SK-N-SH treated with all-trans-retinoic acid at 6 μM for 48 hours (cell line): ENCODE measurements around the gene RNU2-63P.
"Not testable (repeated sequence)": the region's sequence is repeated elsewhere in the genome, so short reads cannot be mapped to it uniquely, and the experiment has no call there.

Experiments
- ATAC-seq: fragments of 200-7000 bp; cut with Tn5 transposase; 3 replicates; pipeline ENCODE4 v1.9.1; 2020; ENCODE audit warnings: mild to moderate bottlenecking, moderate library complexity
- ARNTL ChIP-seq: fragments of 450-650 bp; formaldehyde crosslinking; IDR thresholded peaks from 2 replicates; pipeline ENCODE4 v1.5.0; 2020; ENCODE audit warnings: low read depth, mild to moderate bottlenecking, moderate library complexity, borderline replicate concordance
- CSDC2 ChIP-seq: fragments of 250-450 bp; sonication (Bioruptor Pico); IDR thresholded peaks from 2 replicates; pipeline ENCODE4 v1.5.0; 2020; ENCODE audit warnings: mild to moderate bottlenecking, moderate library complexity
- ESRRG ChIP-seq: fragments of 250-450 bp; sonication (Bioruptor Pico); IDR thresholded peaks from 2 replicates; pipeline ENCODE4 v1.6.1; 2021; ENCODE audit warnings: mild to moderate bottlenecking
- OSR1 ChIP-seq: fragments of 250-450 bp; sonication (Bioruptor Pico); IDR thresholded peaks from 2 replicates; pipeline ENCODE4 v1.8.0; 2022; ENCODE audit warnings: moderate library complexity, mild to moderate bottlenecking, inconsistent platforms
- PPARA ChIP-seq: fragments of 250-450 bp; sonication (Bioruptor Pico); IDR thresholded peaks from 2 replicates; pipeline ENCODE4 v1.5.0; 2020; ENCODE audit warnings: mild to moderate bottlenecking, borderline replicate concordance
- SNAI2 ChIP-seq: fragments of 250-450 bp; sonication (Bioruptor Pico); IDR thresholded peaks from 2 replicates; pipeline ENCODE4 v1.5.0; 2020; ENCODE audit warnings: mild to moderate bottlenecking, moderate library complexity
- TCF4 ChIP-seq: fragments of 250-450 bp; sonication (Bioruptor Pico); IDR thresholded peaks from 2 replicates; pipeline ENCODE4 v1.8.0; 2021; ENCODE audit warnings: mild to moderate bottlenecking, moderate library complexity, borderline replicate concordance
- ZFP3 ChIP-seq: fragments of 250-450 bp; sonication (Bioruptor Pico); IDR thresholded peaks from 2 replicates; pipeline ENCODE4 v1.5.0; 2020; ENCODE audit warnings: mild to moderate bottlenecking, moderate library complexity
- ZNF565 ChIP-seq: fragments of 450-650 bp; formaldehyde crosslinking; conservative IDR thresholded peaks from 2 replicates; pipeline ENCODE4 v1.5.0; 2020; ENCODE audit warnings: low read depth, mild to moderate bottlenecking, moderate library complexity
- ZNF70 ChIP-seq: fragments of 450-650 bp; formaldehyde crosslinking; IDR thresholded peaks from 2 replicates; pipeline ENCODE4 v1.5.0; 2020; ENCODE audit warnings: mild to moderate bottlenecking, moderate library complexity
- TF ChIP-seq, protein P1 (sequence below): fragments of 250-450 bp; sonication (Bioruptor Pico); IDR thresholded peaks from 2 replicates; pipeline ENCODE4 v1.5.1; 2020; ENCODE audit warnings: low read depth, mild to moderate bottlenecking, moderate library complexity
- TF ChIP-seq, protein P2 (sequence below): fragments of 250-450 bp; sonication (Bioruptor Pico); IDR thresholded peaks from 2 replicates; pipeline ENCODE4 v1.5.1; 2021; ENCODE audit warnings: mild to moderate bottlenecking, moderate library complexity
- TF ChIP-seq, protein P3 (sequence below): fragments of 250-450 bp; sonication (Bioruptor Pico); IDR thresholded peaks from 2 replicates; pipeline ENCODE4 v1.5.0; 2020; ENCODE audit warnings: mild to moderate bottlenecking, moderate library complexity
- TF ChIP-seq, protein P4 (sequence below): fragments of 250-450 bp; sonication (Bioruptor Pico); IDR thresholded peaks from 2 replicates; pipeline ENCODE4 v1.8.0; 2020; ENCODE audit warnings: mild to moderate bottlenecking, moderate library complexity, borderline replicate concordance
- TF ChIP-seq, protein P5 (sequence below): fragments of 250-450 bp; sonication (Bioruptor Pico); IDR thresholded peaks from 2 replicates; pipeline ENCODE4 v1.8.0; 2021; ENCODE audit warnings: low read depth, mild to moderate bottlenecking, moderate library complexity, borderline replicate concordance

RNU2-63P gene

DNA sequence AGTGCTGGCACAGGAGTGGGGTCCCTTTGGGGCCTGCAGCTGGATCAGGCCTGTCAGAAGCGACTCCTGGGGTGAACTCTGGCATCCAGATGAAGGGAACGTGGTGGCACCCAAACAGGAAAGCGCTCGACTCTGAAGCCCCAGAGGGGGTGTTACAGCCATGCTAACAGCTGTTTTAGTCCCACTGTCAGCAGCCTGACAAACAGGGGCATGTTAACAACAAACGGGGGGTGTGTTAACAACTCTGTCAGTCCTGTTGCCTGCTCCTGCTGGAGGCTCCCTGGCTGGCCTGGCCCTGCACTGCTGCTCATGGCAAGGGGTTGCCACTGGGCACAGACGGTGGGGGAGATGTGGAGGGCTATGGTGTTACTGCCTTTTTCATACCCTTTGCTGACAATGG lies 2.6 kb upstream of the RNU2-63P start:
- ATAC-seq: no peak
- TF ChIP-seq ZFP3 (CRISPR knock-in tag) (no peak), CSDC2 (CRISPR knock-in tag) (no peak), OSR1 (CRISPR knock-in tag) (no peak), PPARA (CRISPR knock-in tag) (no peak), ARNTL (CRISPR knock-in tag) (no peak), SNAI2 (CRISPR knock-in tag) (no peak), ZNF565 (no peak), ESRRG (CRISPR knock-in tag) (no peak)
- TF ChIP-seq, protein P1, sequence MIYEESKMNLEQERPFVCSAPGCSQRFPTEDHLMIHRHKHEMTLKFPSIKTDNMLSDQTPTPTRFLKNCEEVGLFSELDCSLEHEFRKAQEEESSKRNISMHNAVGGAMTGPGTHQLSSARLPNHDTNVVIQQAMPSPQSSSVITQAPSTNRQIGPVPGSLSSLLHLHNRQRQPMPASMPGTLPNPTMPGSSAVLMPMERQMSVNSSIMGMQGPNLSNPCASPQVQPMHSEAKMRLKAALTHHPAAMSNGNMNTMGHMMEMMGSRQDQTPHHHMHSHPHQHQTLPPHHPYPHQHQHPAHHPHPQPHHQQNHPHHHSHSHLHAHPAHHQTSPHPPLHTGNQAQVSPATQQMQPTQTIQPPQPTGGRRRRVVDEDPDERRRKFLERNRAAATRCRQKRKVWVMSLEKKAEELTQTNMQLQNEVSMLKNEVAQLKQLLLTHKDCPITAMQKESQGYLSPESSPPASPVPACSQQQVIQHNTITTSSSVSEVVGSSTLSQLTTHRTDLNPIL (CRISPR knock-in tag): no peak
- TF ChIP-seq, all 23 proteins: peak for 0

DNA sequence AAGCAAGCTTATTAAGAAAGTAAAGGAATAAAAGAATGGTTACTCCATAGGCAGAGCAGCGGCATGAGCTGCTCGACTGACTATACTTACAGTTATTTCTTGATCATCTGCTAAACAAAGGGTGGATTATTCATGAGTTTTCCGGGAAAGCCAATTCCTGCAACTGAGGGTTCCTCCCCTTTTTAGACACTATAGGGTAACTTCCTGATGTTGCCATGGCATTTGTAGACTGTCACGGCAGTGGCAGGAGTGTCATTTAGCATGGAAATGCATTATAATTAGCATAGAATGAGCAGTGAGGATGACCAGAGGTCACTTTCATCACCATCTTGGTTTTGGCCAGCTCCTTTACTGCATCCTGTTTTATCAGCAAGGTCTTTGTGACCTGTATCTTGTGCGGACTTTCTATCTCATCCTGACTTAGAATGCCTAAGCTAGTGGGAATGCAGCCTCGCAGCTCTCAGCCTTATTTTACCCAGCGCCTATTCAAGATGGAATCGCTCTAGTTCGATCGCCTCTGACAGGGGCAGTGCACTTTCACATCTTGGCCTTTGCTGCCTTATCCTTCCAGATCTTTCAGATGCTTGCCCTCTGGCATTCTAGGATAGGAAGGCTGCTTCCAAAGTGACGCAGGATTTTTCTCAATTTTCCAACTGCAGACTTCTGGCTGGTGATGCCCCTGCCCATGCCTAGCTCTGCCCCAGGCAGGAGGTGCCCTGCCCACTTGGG lies 1.9 kb upstream of the RNU2-63P start:
- not testable (repeated sequence) for ATAC-seq

DNA sequence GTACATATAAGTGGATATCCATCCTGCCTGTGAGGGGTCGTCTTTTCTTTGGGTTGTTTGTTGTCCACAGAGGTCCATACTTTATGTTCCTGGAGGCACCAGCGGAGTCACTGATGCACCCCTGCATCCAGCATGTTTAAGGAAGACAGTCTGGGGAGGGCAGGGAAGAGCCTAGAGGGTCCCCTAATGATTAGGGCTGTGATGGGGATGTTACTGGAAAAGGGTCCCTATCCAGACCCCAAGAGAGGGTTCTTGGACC lies 1.4 kb upstream of the RNU2-63P start:
- ATAC-seq: not testable (repeated sequence)

DNA sequence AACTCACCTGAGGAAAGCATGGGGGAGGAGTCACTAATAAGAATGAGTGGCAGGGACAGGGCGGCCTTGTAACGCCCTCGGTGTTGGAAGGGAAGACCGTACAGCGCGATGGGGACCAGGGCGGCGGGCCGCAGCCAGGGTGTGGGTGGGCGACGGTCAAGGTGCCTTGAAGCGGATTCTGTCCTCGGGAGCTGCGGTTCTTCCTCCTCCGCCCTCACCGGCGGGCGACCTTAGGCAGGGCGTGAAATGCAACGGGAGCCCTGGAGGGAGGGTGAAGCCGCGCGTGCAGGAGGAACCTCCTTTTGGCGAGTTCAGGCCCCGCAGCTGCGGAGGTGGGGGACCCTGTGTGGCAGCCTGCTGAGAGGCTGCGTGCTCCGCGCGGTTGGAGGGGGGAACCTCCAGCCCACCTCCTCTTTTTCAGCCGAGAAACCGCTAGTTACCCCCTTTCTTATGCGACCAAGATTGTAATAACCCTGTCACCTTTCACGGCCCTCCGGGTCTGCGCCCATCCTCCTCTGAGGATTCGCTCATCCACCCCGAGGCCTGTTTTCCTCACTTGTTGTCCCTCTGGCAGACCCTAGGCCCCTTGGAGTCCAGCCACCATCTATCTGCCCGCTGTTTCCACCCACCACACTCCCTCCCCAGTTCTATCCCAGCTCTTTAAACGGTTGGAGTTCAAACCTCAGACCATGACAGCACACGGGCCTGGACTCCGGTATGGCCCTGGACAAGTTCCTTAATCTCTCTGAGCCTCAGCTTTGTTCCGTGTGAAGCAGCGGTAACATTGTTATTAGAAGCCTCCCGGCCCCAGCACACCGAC lies 823 bp upstream of the RNU2-63P start:
- TF ChIP-seq, protein P2, sequence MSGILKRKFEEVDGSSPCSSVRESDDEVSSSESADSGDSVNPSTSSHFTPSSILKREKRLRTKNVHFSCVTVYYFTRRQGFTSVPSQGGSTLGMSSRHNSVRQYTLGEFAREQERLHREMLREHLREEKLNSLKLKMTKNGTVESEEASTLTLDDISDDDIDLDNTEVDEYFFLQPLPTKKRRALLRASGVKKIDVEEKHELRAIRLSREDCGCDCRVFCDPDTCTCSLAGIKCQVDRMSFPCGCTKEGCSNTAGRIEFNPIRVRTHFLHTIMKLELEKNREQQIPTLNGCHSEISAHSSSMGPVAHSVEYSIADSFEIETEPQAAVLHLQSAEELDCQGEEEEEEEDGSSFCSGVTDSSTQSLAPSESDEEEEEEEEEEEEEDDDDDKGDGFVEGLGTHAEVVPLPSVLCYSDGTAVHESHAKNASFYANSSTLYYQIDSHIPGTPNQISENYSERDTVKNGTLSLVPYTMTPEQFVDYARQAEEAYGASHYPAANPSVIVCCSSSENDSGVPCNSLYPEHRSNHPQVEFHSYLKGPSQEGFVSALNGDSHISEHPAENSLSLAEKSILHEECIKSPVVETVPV (CRISPR knock-in tag): no peak
- TF ChIP-seq ESRRG (CRISPR knock-in tag) (no peak), ZNF70 (no peak), ZNF565 (no peak), PPARA (CRISPR knock-in tag) (no peak), ZFP3 (CRISPR knock-in tag) (no peak), TCF4 (CRISPR knock-in tag) (no peak)
- TF ChIP-seq, protein P3, sequence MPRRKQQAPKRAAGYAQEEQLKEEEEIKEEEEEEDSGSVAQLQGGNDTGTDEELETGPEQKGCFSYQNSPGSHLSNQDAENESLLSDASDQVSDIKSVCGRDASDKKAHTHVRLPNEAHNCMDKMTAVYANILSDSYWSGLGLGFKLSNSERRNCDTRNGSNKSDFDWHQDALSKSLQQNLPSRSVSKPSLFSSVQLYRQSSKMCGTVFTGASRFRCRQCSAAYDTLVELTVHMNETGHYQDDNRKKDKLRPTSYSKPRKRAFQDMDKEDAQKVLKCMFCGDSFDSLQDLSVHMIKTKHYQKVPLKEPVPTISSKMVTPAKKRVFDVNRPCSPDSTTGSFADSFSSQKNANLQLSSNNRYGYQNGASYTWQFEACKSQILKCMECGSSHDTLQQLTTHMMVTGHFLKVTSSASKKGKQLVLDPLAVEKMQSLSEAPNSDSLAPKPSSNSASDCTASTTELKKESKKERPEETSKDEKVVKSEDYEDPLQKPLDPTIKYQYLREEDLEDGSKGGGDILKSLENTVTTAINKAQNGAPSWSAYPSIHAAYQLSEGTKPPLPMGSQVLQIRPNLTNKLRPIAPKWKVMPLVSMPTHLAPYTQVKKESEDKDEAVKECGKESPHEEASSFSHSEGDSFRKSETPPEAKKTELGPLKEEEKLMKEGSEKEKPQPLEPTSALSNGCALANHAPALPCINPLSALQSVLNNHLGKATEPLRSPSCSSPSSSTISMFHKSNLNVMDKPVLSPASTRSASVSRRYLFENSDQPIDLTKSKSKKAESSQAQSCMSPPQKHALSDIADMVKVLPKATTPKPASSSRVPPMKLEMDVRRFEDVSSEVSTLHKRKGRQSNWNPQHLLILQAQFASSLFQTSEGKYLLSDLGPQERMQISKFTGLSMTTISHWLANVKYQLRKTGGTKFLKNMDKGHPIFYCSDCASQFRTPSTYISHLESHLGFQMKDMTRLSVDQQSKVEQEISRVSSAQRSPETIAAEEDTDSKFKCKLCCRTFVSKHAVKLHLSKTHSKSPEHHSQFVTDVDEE (CRISPR knock-in tag): no peak
- TF ChIP-seq, protein P1 (CRISPR knock-in tag): no peak
- TF ChIP-seq, protein P4, sequence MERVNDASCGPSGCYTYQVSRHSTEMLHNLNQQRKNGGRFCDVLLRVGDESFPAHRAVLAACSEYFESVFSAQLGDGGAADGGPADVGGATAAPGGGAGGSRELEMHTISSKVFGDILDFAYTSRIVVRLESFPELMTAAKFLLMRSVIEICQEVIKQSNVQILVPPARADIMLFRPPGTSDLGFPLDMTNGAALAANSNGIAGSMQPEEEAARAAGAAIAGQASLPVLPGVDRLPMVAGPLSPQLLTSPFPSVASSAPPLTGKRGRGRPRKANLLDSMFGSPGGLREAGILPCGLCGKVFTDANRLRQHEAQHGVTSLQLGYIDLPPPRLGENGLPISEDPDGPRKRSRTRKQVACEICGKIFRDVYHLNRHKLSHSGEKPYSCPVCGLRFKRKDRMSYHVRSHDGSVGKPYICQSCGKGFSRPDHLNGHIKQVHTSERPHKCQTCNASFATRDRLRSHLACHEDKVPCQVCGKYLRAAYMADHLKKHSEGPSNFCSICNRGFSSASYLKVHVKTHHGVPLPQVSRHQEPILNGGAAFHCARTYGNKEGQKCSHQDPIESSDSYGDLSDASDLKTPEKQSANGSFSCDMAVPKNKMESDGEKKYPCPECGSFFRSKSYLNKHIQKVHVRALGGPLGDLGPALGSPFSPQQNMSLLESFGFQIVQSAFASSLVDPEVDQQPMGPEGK (CRISPR knock-in tag): no peak
- TF ChIP-seq, protein P5, sequence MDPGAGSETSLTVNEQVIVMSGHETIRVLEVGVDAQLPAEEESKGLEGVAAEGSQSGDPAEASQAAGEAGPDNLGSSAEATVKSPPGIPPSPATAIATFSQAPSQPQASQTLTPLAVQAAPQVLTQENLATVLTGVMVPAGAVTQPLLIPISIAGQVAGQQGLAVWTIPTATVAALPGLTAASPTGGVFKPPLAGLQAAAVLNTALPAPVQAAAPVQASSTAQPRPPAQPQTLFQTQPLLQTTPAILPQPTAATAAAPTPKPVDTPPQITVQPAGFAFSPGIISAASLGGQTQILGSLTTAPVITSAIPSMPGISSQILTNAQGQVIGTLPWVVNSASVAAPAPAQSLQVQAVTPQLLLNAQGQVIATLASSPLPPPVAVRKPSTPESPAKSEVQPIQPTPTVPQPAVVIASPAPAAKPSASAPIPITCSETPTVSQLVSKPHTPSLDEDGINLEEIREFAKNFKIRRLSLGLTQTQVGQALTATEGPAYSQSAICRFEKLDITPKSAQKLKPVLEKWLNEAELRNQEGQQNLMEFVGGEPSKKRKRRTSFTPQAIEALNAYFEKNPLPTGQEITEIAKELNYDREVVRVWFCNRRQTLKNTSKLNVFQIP (CRISPR knock-in tag): no peak
- peak; percentile 63 for ATAC-seq
